NCI-H460 (cell line): ENCODE results near the gene PDE6A. TPM values are rescaled to one million over a fixed set of nuclear protein-coding genes. Genes with fewer than 3 reads are reported as not detected.

Source experiments
- DNase-seq: peaks from one replicate; pipeline ENCODE4 v3.0.0-alpha.2; 2016; ENCODE audit warnings: low read depth; ENCODE audit errors: extremely low read depth
- small RNA-seq, 2 experiments: library from RNA; depleted of rRNA; stranded (forward); fragments of <200 nt; gene quantifications; one replicate each; pipeline ENCODE3, GENCODE V24; 2014
- total RNA-seq: library from RNA; depleted of rRNA; stranded (reverse); fragments of >200 nt; shearing (Covaris generic); gene quantifications from 2 replicates; pipeline ENCODE4 v1.2.3, GENCODE V29; 2014; rRNA removed

PDE6A gene
- total RNA-seq, 1 experiment from 2014 or later: 0.02 TPM

- DNase-seq: no peak
Measured at GRCh38 chr5:149823375-149823774, 121.2 kb downstream of the PDE6A start.

GRCh38 chr5:149822301-149822700 lies 122.3 kb downstream of the PDE6A start:
- DNase-seq: no peak

GRCh38 chr5:149820536-149821510 lies 123.8 kb downstream of the PDE6A start:
- no peak for DNase-seq

GRCh38 chr5:149820012-149820411 lies 124.6 kb downstream of the PDE6A start:
- DNase-seq: no peak

GRCh38 chr5:149818116-149818515 lies 126.5 kb downstream of the PDE6A start:
- DNase-seq: no peak

- no peak for DNase-seq
Measured at GRCh38 chr5:149817539-149818060, 127.0 kb downstream of the PDE6A start.

- no peak for DNase-seq
Measured at GRCh38 chr5:149816661-149817060, 127.9 kb downstream of the PDE6A start.

- no peak for DNase-seq
Measured at GRCh38 chr5:149811453-149811852, 133.1 kb downstream of the PDE6A start.

GRCh38 chr5:149810856-149811255 lies 133.7 kb downstream of the PDE6A start:
- no peak for DNase-seq

GRCh38 chr5:149809931-149810691 lies 134.5 kb downstream of the PDE6A start:
- DNase-seq: no peak

- DNase-seq: no peak
Measured at GRCh38 chr5:149808264-149808982, 136.2 kb downstream of the PDE6A start.

Small RNA genes lying within 50 kb of the gene (small RNA-seq; reads per million reads assigned to genes)
- 0 reads per million in 2 experiments for gene RF00019

Other genes with a start within 250 kb of the PDE6A start
- gene PPARGC1B, start 214.5 kb downstream of the PDE6A start, total RNA-seq: 1.6 and 1.8 TPM in 2 replicates
- gene SLC26A2, start 16.0 kb upstream of the PDE6A start, total RNA-seq: 25.6 and 29.5 TPM in 2 replicates
- gene TIGD6, start 55.9 kb upstream of the PDE6A start, total RNA-seq: 9.1 and 9.3 TPM in 2 replicates
- 33.7 and 36.4 TPM in 2 replicates for gene HMGXB3, start 55.9 kb upstream of the PDE6A start, total RNA-seq
- not detected in 2 replicates for gene CSF1R, start 141.8 kb upstream of the PDE6A start, total RNA-seq
- gene PDGFRB, start 211.1 kb upstream of the PDE6A start, total RNA-seq: 1.7 and 2.4 TPM in 2 replicates
- gene CDX1, start 222.0 kb upstream of the PDE6A start, total RNA-seq: not detected in 2 replicates
- gene SLC6A7, start 245.3 kb upstream of the PDE6A start, total RNA-seq: 1.6 TPM in 2 replicates